Measurements from ENCODE around the gene PLCD1. TPM values are rescaled to one million over a fixed set of nuclear protein-coding genes. Genes with fewer than 3 reads are reported as not detected.
"Not testable (repeated sequence)": the region's sequence is repeated elsewhere in the genome, so short reads cannot be mapped to it uniquely, and the experiment has no call there.

Gene PLCD1
- total RNA-seq: 10 to 100 TPM; 20.8 to 80.1 (median 36.1) TPM

GRCh38 chr3:38029400-38030125 lies at the start of gene PLCD1:
Gene PLCD1 (minus strand): TSS chr3:38029642. CDS start chr3:38029539, 103 bp downstream.
- no peaks in the 10 kb centered on the region for H3K36me3 ChIP-seq
- peak; percentile 86 to 95 for DNase-seq
- peak within 1 kb of the TSS; percentile 74 to 92 (median 82) for H3K4me3 ChIP-seq
- H3K4me1 ChIP-seq: peaks cover 26 to 47% (median 34%) of the 10 kb centered on the region in 4 donors
- H3K27ac ChIP-seq: peak within 1 kb of the TSS; percentile 72 to 88 (median 87)
- TF ChIP-seq POLR2A (IDR thresholded peaks at IDR 0.05): peak in 3 of 4 donors; percentile 38 to 67 (median 51)
- TF ChIP-seq POLR2AphosphoS5 (IDR thresholded peaks at IDR 0.05): peak; percentile 37 to 76
- TF ChIP-seq EP300 (IDR thresholded peaks at IDR 0.05): peak in 1 of 4 donors; percentile 50
- no peak for TF ChIP-seq CTCF (IDR thresholded peaks at IDR 0.05)
- peaks cover 0 to 7% (median 0%) of the 10 kb centered on the region in 4 donors for H3K27me3 ChIP-seq
- 5% methylated on average over 4 of the region's 75 CpGs; no CpG with 5 or more reads in 1 of the 2 donors for WGBS, 2 donors
- peak; percentile 56 to 82 for ATAC-seq (ENCODE audit: low FRiP score in 2 of 2)
- no peaks in the 10 kb centered on the region for H3K9me3 ChIP-seq

- not testable (repeated sequence) for H3K27me3 ChIP-seq; H3K36me3 ChIP-seq; H3K9me3 ChIP-seq; H3K27ac ChIP-seq; DNase-seq; H3K4me1 ChIP-seq; ATAC-seq (ENCODE audit: low FRiP score in 2 of 2); H3K4me3 ChIP-seq
- WGBS, 2 donors: 66% methylated on average over 3 of the region's 3 CpGs
Measured at GRCh38 chr3:38077073-38077472, 47.6 kb upstream of the PLCD1 start.

GRCh38 chr3:38070013-38070412 lies 40.6 kb upstream of the PLCD1 start:
- 81 to 86% methylated on average over 2 of the region's 2 CpGs for WGBS, 2 donors
- Histone ChIP-seq H3K36me3 (no peaks in the 10 kb centered on the region), H3K27me3 (no peaks in the 10 kb centered on the region), H3K27ac (no peak overlapping the region), H3K4me1 (peaks cover 0 to 5% (median 0%) of the 10 kb centered on the region in 4 donors), H3K9me3 (no peaks in the 10 kb centered on the region), H3K4me3 (no peak overlapping the region)
- ATAC-seq (ENCODE audit: low FRiP score in 2 of 2): no peak
- no peak for DNase-seq
- no peak for TF ChIP-seq POLR2A (IDR thresholded peaks at IDR 0.05)
- no peak for TF ChIP-seq CTCF (IDR thresholded peaks at IDR 0.05)
- no peak for TF ChIP-seq EP300 (IDR thresholded peaks at IDR 0.05)
- TF ChIP-seq POLR2AphosphoS5 (IDR thresholded peaks at IDR 0.05): no peak

- TF ChIP-seq POLR2AphosphoS5 (IDR thresholded peaks at IDR 0.05): peak in 1 of 2 donors; percentile 15
- no peak for TF ChIP-seq CTCF (IDR thresholded peaks at IDR 0.05)
- TF ChIP-seq EP300 (IDR thresholded peaks at IDR 0.05): no peak
- TF ChIP-seq POLR2A (IDR thresholded peaks at IDR 0.05): no peak
- Histone ChIP-seq H3K27ac (no peak overlapping the region), H3K36me3 (no peaks in the 10 kb centered on the region), H3K4me1 (peaks cover 0 to 6% (median 3%) of the 10 kb centered on the region in 4 donors), H3K4me3 (no peak overlapping the region), H3K9me3 (no peaks in the 10 kb centered on the region), H3K27me3 (no peaks in the 10 kb centered on the region)
- ATAC-seq (ENCODE audit: low FRiP score in 2 of 2): no peak
- no peak for DNase-seq
- 72 to 81% methylated on average over 6 of the region's 6 CpGs for WGBS, 2 donors
Measured at GRCh38 chr3:38067508-38068233, 38.2 kb upstream of the PLCD1 start.

- H3K27ac ChIP-seq; ATAC-seq (ENCODE audit: low FRiP score in 2 of 2); H3K4me1 ChIP-seq; H3K36me3 ChIP-seq; H3K9me3 ChIP-seq; H3K4me3 ChIP-seq; H3K27me3 ChIP-seq: not testable (repeated sequence)
- 95% methylated on average over 20 to 28 of the region's 32 CpGs for WGBS, 2 donors
- peak in 1 of 2 donors; percentile 64 for DNase-seq
Measured at GRCh38 chr3:38064453-38064852, 35.0 kb upstream of the PLCD1 start.
